GM10266 (cell line): ENCODE results near the gene ZRANB3.

Source experiments
- DNase-seq: peaks from one replicate; pipeline ENCODE4 v3.0.0; 2012; ENCODE audit errors: extremely low spot score
- TF ChIP-seq, protein P1 (sequence below): IDR thresholded peaks from 2 replicates; pipeline ENCODE4 v1.5.1; 2012; ENCODE audit warnings: mild to moderate bottlenecking, low read depth; ENCODE audit not compliant: control insufficient read depth, insufficient read depth; ENCODE audit errors: missing control alignments

The ZRANB3 gene

GRCh38 chr2:135162377-135162776 is 368.6 kb downstream of the ZRANB3 start:
- DNase-seq, result no peak
- TF ChIP-seq, protein P1, sequence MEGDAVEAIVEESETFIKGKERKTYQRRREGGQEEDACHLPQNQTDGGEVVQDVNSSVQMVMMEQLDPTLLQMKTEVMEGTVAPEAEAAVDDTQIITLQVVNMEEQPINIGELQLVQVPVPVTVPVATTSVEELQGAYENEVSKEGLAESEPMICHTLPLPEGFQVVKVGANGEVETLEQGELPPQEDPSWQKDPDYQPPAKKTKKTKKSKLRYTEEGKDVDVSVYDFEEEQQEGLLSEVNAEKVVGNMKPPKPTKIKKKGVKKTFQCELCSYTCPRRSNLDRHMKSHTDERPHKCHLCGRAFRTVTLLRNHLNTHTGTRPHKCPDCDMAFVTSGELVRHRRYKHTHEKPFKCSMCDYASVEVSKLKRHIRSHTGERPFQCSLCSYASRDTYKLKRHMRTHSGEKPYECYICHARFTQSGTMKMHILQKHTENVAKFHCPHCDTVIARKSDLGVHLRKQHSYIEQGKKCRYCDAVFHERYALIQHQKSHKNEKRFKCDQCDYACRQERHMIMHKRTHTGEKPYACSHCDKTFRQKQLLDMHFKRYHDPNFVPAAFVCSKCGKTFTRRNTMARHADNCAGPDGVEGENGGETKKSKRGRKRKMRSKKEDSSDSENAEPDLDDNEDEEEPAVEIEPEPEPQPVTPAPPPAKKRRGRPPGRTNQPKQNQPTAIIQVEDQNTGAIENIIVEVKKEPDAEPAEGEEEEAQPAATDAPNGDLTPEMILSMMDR, result no peak

DNA sequence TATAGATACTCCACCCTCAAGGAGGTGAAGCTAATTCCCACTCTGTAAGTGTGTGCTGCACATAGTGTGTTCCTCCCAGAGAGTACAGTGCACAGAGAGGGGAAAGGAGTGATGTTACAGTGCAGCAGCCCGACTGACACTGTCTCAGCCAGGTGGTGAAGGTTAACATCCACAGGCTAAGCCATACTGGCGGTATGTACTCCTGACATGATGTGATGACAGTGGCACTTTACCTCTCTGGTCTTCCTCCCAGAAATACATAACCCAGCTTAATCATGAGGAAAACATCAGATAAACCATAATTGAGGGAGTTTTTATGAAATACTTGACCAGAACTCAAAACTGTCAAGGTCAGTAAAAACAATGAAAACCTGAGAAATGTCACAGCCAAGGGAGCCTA is 371.8 kb downstream of the ZRANB3 start:
- no peak for DNase-seq
- TF ChIP-seq, protein P1, result no peak

DNA sequence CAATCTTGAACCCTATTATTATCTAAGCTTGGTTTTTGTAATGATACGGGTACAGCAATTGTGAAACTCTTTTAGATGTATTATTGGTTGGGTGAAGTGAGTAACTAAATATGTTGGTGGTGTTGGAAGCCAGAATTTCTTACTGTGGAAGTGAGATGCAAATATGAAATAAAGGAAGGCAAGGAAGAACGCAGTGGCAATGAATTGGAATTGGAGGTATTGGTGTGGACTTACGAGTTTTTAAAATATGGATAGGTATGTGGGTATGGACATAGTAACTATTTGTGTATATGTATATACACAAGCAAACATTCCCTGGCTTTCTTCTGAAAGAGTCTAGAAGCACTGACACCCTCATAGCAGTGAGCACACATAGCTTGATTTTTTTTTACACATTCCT is 373.2 kb downstream of the ZRANB3 start:
- DNase-seq, result no peak
- TF ChIP-seq, protein P1, result no peak

DNA sequence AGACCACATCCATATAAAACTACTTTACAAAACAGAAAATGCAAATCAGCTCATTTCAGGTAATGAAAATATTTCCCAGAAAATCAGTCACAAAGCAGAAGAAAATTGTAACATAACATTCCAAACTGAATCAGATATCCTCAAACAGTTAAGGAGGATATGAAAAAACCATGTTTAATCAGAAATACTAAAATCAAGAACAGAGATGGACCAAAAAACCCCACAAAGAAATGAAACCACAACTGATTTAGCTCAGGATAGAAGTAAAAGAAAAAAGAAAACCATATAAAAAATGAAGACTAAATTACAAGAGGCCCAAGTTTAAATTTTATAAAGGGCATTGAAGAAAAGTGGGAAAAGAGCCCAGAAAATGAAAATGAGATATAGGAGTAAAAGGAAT is 376.1 kb downstream of the ZRANB3 start:
- DNase-seq, result no peak
- TF ChIP-seq, protein P1, result no peak

GRCh38 chr2:135152361-135152760 is 378.7 kb downstream of the ZRANB3 start:
- no peak for DNase-seq
- TF ChIP-seq, protein P1, result no peak

DNA sequence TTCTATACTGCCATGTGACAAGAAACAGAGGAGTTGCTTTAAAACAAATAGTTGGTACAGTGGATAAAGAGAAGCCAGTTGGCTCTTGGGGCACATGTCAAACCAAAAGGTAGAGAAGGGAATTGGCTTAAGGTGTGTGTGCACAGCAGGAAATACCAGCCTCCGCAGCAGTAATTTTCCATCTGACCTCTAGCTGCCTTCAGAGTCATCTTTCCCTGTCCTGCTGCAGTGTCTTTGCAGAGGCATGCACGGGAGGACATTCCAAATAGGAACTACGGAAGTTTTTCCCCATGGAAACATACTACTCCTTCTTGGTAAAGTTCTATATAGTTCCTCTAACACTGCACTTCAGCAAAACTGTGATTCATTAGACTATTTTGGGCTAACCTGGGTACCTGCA is 379.4 kb downstream of the ZRANB3 start:
- no peak for DNase-seq
- TF ChIP-seq, protein P1, result no peak

- DNase-seq, result no peak
Observed at GRCh38 chr2:135150725-135151124, 380.3 kb downstream of the ZRANB3 start.

More at GRCh38 chr2:135150725-135151124, 380.3 kb downstream of the ZRANB3 start:
- TF ChIP-seq, protein P1, result no peak
